ENCODE data around the gene TWF1. TPM values are rescaled to one million over a fixed set of nuclear protein-coding genes. Genes with fewer than 3 reads are reported as not detected.

The TWF1 gene
- total RNA-seq, 1 donor from 2014 or later, result 67.2 TPM

DNA sequence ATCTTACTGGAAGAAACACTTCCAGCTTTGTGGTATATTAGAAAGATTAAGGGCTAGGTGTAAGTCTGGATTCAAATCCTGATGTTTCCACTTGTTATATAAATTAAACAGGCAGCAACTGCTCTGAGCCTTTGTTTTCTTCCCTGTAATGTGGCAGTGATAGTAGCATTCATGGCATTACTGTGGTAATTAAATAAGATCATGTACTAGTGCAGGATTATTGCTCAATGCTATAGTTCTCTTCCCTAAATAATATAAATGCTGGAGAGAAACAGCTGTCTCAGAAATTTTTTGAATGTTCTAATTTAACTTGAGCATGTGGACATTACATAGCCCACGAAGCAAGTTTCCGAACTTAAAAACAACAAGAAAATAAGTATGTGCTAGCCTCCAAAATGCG is 35.1 kb upstream of the TWF1 start:
- Histone ChIP-seq H3K4me1 (peaks cover 0 to 9% of the 10 kb centered on the region in 2 donors), H3K27ac (no peak overlapping the region), H3K27me3 (no peaks in the 10 kb centered on the region), H3K36me3 (no peaks in the 10 kb centered on the region), H3K4me3 (no peak overlapping the region), H3K9me3 (no peaks in the 10 kb centered on the region)
- TF ChIP-seq, protein P1, sequence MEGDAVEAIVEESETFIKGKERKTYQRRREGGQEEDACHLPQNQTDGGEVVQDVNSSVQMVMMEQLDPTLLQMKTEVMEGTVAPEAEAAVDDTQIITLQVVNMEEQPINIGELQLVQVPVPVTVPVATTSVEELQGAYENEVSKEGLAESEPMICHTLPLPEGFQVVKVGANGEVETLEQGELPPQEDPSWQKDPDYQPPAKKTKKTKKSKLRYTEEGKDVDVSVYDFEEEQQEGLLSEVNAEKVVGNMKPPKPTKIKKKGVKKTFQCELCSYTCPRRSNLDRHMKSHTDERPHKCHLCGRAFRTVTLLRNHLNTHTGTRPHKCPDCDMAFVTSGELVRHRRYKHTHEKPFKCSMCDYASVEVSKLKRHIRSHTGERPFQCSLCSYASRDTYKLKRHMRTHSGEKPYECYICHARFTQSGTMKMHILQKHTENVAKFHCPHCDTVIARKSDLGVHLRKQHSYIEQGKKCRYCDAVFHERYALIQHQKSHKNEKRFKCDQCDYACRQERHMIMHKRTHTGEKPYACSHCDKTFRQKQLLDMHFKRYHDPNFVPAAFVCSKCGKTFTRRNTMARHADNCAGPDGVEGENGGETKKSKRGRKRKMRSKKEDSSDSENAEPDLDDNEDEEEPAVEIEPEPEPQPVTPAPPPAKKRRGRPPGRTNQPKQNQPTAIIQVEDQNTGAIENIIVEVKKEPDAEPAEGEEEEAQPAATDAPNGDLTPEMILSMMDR (IDR thresholded peaks at IDR 0.05), result no peak
- DNase-seq (ENCODE audit: low spot score in 2 of 2), result no peak
- intact Hi-C loops (cut with DNase I), result no loop called here

DNA sequence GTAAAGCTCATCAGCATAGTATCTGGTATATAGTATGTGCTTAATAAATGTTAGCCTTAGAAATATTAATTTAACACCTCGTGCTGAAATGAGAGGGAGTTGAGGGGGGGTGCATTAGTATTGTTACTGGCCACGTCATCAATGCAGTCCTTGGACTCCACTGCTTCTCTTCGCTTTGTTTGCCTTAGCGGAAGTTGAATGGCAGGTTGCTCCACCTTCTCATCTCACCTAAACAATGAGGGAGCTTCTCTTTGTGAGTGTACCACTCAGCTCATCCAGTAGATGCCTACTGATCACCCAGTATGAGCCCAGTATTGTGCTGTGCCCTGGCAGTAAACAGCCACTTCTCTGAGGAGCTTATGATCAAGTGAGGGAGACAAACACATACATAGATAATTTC is 34.2 kb upstream of the TWF1 start:
- no peak overlapping the region for H3K27ac ChIP-seq
- H3K36me3 ChIP-seq, result no peaks in the 10 kb centered on the region
- H3K4me3 ChIP-seq, result no peak overlapping the region
- H3K9me3 ChIP-seq, result no peaks in the 10 kb centered on the region
- no peak for DNase-seq (ENCODE audit: low spot score in 2 of 2)
- TF ChIP-seq, protein P1 (IDR thresholded peaks at IDR 0.05), result no peak
- H3K27me3 ChIP-seq, result no peaks in the 10 kb centered on the region
- peaks cover 0 to 9% of the 10 kb centered on the region in 2 donors for H3K4me1 ChIP-seq
- intact Hi-C loops (cut with DNase I), result no loop called here

DNA sequence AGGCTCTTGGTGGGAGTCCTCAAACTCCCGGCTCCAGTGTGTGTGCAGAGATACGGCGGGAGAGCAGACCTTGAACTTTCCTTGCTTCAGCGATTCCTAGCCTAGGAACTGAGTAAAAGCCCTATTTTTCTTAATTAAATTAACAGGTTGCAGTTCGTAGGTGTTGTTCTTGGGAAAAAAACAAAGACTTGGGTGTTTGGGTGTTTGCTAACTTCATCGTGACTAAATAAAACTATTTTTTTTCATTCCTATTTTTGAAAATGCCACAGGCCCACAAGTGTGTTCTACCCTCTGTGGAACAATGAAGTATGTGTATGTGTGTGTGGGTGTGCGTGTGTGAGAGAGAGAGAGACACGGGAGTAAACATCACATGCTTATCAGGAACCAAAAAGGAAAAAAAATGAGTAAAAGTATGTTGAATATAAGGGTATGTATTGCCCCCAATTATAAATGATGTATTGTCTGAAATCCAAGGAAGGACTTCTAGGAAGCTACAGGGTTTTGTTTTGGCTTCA is 30.4 kb upstream of the TWF1 start:
- Histone ChIP-seq H3K4me3 (peak overlapping the region; percentile 88 to 89), H3K27ac (peak overlapping the region; percentile 97), H3K9me3 (no peaks in the 10 kb centered on the region), H3K36me3 (no peaks in the 10 kb centered on the region), H3K27me3 (no peaks in the 10 kb centered on the region), H3K4me1 (peaks cover 0 to 12% of the 10 kb centered on the region in 2 donors)
- intact Hi-C loops (cut with DNase I), result loop anchor here (1.0 to 10.0 kb wide), 3 partner anchors 30 to 1602 kb away; partner anchors contain the start of genes IRAK4, PUS7L, TWF1 and YAF2
- TF ChIP-seq, protein P1 (IDR thresholded peaks at IDR 0.05), result no peak
- DNase-seq (ENCODE audit: low spot score in 2 of 2), result no peak

DNA sequence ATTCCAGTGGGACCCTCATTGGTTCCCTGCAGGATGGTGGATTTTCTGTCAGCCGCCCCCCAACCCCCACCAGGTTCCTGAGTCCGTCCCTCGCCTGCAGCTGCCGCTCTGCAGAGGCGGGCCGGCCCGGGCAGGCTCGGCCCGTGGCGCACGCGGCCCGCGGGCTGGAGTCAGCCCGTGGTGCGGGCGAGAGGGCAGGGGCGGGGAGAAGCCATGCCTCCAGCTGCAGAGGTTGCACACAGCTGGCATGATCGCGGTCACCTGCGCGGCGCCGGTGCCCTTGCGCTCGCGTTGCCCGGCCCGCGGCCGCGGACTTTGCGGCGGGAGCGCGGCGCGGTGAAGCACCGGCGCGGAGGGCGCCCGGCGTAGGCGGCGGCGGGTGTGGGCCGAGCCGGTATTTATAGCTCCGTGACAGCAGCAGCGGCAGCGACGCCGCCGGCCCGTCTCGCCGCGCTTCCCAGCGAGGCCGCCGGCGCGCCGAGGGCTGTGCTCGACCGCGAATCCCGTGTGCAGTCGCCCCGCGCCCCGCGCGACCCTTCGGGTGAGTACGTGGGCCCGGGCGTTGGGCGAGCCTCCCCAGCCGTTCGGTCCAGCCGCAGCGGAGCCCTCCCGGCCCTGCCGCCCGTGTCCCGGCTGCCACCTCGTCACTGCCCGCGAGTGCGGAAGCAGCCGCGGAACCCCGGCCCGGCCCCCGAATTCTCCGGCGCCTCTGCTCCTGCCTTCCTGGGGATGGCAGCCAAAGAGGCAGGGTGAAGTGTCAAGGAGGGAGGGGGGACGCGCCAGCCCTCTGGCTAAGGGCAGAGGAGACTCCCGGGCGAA is 29.7 kb upstream of the TWF1 start, which contains the start of gene TMEM117:
Gene TMEM117, plus strand, starts transcription at position 426 of the 819 bp plus-strand sequence.
- H3K27ac ChIP-seq, result peak within 1 kb of the TSS; percentile 97
- peak within 1 kb of the TSS; percentile 88 to 89 for H3K4me3 ChIP-seq
- DNase-seq (ENCODE audit: low spot score in 2 of 2), result peak; percentile 13 to 82
- intact Hi-C loops (cut with DNase I), result loop anchor here (1.0 to 10.0 kb wide), 3 partner anchors 30 to 1601 kb away; partner anchors contain the start of genes IRAK4, PUS7L, TWF1 and YAF2
- H3K36me3 ChIP-seq, result no peaks in the 10 kb centered on the region
- peaks cover 0 to 12% of the 10 kb centered on the region in 2 donors for H3K4me1 ChIP-seq
- TF ChIP-seq, protein P1 (IDR thresholded peaks at IDR 0.05), result no peak
- H3K9me3 ChIP-seq, result no peaks in the 10 kb centered on the region
- no peaks in the 10 kb centered on the region for H3K27me3 ChIP-seq

DNA sequence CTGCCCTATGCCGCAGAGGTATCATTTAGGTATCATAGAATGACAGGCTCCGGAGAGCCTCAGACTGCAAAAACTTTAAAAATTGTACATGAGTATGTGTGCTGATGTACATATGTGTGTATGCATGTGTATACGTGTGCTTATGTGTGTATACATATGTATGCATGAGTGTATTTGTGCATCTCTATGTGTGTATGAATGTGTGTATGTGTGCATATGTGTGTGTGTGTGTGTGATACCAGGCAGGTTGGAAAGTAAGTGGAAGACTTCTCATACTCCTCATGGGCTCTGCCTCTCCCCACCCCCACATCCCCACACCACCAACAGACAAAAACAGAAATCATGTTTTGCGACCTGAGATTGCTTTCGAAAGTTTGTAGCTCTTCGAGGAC is 29.1 kb upstream of the TWF1 start:
- H3K27me3 ChIP-seq, result no peaks in the 10 kb centered on the region
- H3K4me3 ChIP-seq, result peak overlapping the region; percentile 88 to 89
- no peaks in the 10 kb centered on the region for H3K9me3 ChIP-seq
- H3K27ac ChIP-seq, result peak overlapping the region; percentile 97
- H3K36me3 ChIP-seq, result no peaks in the 10 kb centered on the region
- H3K4me1 ChIP-seq, result peaks cover 0 to 12% of the 10 kb centered on the region in 2 donors
- TF ChIP-seq, protein P1 (IDR thresholded peaks at IDR 0.05), result no peak
- intact Hi-C loops (cut with DNase I), result loop anchor here (10.0 kb wide), 1 partner anchor 1600 kb away; the partner anchor contains the start of gene YAF2
- no peak for DNase-seq (ENCODE audit: low spot score in 2 of 2)
